CD14-positive monocyte (primary cell): ENCODE data around the gene COMMD8. TPM values are rescaled to one million over a fixed set of nuclear protein-coding genes. Genes with fewer than 3 reads are reported as not detected.

ENCODE experiments used
- DNase-seq, 3 donors: peaks; one replicate each; pipeline ENCODE4 v3.0.0-alpha.2; 2011 to 2022
- H2AFZ ChIP-seq: 2 replicates; pipeline ENCODE4 v1.6.0; 2012; ENCODE audit warnings: mild to moderate bottlenecking, low read depth, low read length, inconsistent platforms; ENCODE audit not compliant: insufficient read depth, poor library complexity, severe bottlenecking
- H3K27ac ChIP-seq, 2 donors: 1 replicate in 1 of 2; 2 replicates in 1 of 2; pipeline ENCODE4 v1.5.1; 2012 to 2013; ENCODE audit warnings: low read length in 2 of 2, control low read depth in 1 of 2, inconsistent platforms in 1 of 2, low read depth in 1 of 2, mild to moderate bottlenecking in 1 of 2
- H3K27me3 ChIP-seq, 2 donors: one replicate each; pipeline versions ENCODE4 v1.6.0 to v1.6.1; 2011 to 2013; ENCODE audit warnings: low read length in 2 of 2; ENCODE audit not compliant: control insufficient read depth in 2 of 2, insufficient read depth in 2 of 2
- H3K36me3 ChIP-seq, 2 donors: replicated peaks in 1 of 2; 1 replicate in 1 of 2; 2 replicates in 1 of 2; pipeline versions ENCODE4 v1.5.1 to v1.6.1; 2012 to 2013; ENCODE audit warnings: low read length in 2 of 2, control low read depth in 1 of 2, inconsistent platforms in 1 of 2, mild to moderate bottlenecking in 1 of 2; ENCODE audit not compliant: insufficient read depth in 2 of 2, control insufficient read depth in 1 of 2
- H3K4me1 ChIP-seq, 2 donors: 1 replicate in 1 of 2; 2 replicates in 1 of 2; pipeline versions ENCODE4 v1.5.1 to v1.6.1; 2012 to 2013; ENCODE audit warnings: low read length in 2 of 2, control low read depth in 1 of 2, inconsistent platforms in 1 of 2, mild to moderate bottlenecking in 1 of 2, moderate library complexity in 1 of 2; ENCODE audit not compliant: insufficient read depth in 2 of 2, control insufficient read depth in 1 of 2
- H3K4me2 ChIP-seq: replicated peaks from 2 replicates; pipeline ENCODE3; 2012; ENCODE audit warnings: low read length, moderate library complexity, mild to moderate bottlenecking; ENCODE audit not compliant: poor library complexity, severe bottlenecking; ENCODE audit errors: extremely low read depth
- H3K4me3 ChIP-seq, 3 experiments: fragments of 200-600 bp in 1 of 3; sonication (generic) in 1 of 3; replicated peaks in 1 of 3; 1 replicate in 2 of 3; 2 replicates in 1 of 3; pipeline ENCODE4 v1.5.1; 2011 to 2013; ENCODE audit warnings: low read length in 3 of 3, mild to moderate bottlenecking in 3 of 3, control low read depth in 2 of 3, low read depth in 2 of 3, inconsistent platforms in 1 of 3, moderate library complexity in 1 of 3
- H3K79me2 ChIP-seq: 2 replicates; pipeline ENCODE4 v1.6.0; 2012; ENCODE audit warnings: mild to moderate bottlenecking, control low read depth, inconsistent platforms, low read length, moderate library complexity; ENCODE audit not compliant: insufficient read depth
- H3K9ac ChIP-seq: 2 replicates; pipeline ENCODE4 v1.6.0; 2017; ENCODE audit warnings: low read length, mild to moderate bottlenecking; ENCODE audit not compliant: insufficient read depth, poor library complexity, severe bottlenecking
- H3K9me3 ChIP-seq, 2 donors: replicated peaks in 1 of 2; 1 replicate in 1 of 2; 2 replicates in 1 of 2; pipeline versions ENCODE4 v1.5.1 to v1.6.1; 2012 to 2013; ENCODE audit warnings: low read length in 2 of 2, control low read depth in 1 of 2; ENCODE audit not compliant: control insufficient read depth in 1 of 2, insufficient read depth in 1 of 2
- H4K20me1 ChIP-seq: 2 replicates; pipeline ENCODE4 v1.6.0; 2012; ENCODE audit warnings: mild to moderate bottlenecking, low read length, control low read depth, moderate library complexity; ENCODE audit not compliant: insufficient read depth
- H3K27ac Mint-ChIP-seq, 7 donors: one replicate each; pipeline ENCODE4 v1.8.0; 2020; ENCODE audit warnings: mild to moderate bottlenecking in 7 of 7, mixed read lengths in 7 of 7, moderate library complexity in 6 of 7, inconsistent platforms in 2 of 7
- H3K27me3 Mint-ChIP-seq, 3 donors: one replicate each; pipeline ENCODE4 v1.8.0; 2021 to 2022; ENCODE audit warnings: low read depth in 3 of 3, mild to moderate bottlenecking in 3 of 3, mixed read lengths in 3 of 3, moderate library complexity in 3 of 3, inconsistent platforms in 1 of 3
- H3K36me3 Mint-ChIP-seq, 2 donors: one replicate each; pipeline ENCODE4 v1.8.0; 2020; ENCODE audit warnings: mixed read lengths in 2 of 2, inconsistent platforms in 1 of 2, mild to moderate bottlenecking in 1 of 2
- H3K4me1 Mint-ChIP-seq: one replicate; pipeline ENCODE4 v1.8.0; 2020; ENCODE audit warnings: mild to moderate bottlenecking, mixed read lengths
- H3K4me3 Mint-ChIP-seq, 2 donors: one replicate each; pipeline ENCODE4 v1.8.0; 2020; ENCODE audit warnings: mild to moderate bottlenecking in 2 of 2, mixed read lengths in 2 of 2, moderate library complexity in 1 of 2
- H3K9me3 Mint-ChIP-seq, 7 donors: one replicate each; pipeline ENCODE4 v1.8.0; 2020 to 2022; ENCODE audit warnings: mixed read lengths in 7 of 7, mild to moderate bottlenecking in 6 of 7, moderate library complexity in 6 of 7, inconsistent platforms in 2 of 7
- CTCF ChIP-seq: fragments of 200-600 bp; IDR thresholded peaks from one replicate; pipeline ENCODE4 v1.8.0; 2022; ENCODE audit warnings: antibody characterized with exemption, mild to moderate bottlenecking
- WGBS: methylation state at CpG from one replicate; pipeline ENCODE4 v1.1.5; 2013; ENCODE audit warnings: missing lambda C conversion rate; ENCODE audit not compliant: insufficient coverage; 5-methylcytosine and 5-hydroxymethylcytosine counted together
- intact Hi-C, 2 donors: fragments of 100-400 bp; cut with micrococcal nuclease; formaldehyde crosslinking; loops; one replicate each; pipeline versions ENCODE4 v1.15.0 to v1.15.1; 2023
- polyA plus RNA-seq, 3 donors: library from polyadenylated mRNA; depleted of rRNA in 1 of 3; unstranded in 2 of 3; stranded (reverse) in 1 of 3; fragments of 300-500 nt in 2 of 3; fragments of >200 nt in 1 of 3; fragmentation: Illumina TruSeq in 2 of 3; gene quantifications; 1 replicate in 2 of 3; 2 replicates in 1 of 3; pipeline ENCODE4 v1.2.3, GENCODE V29; 2012 to 2021

COMMD8 gene
- polyA plus RNA-seq, 3 donors: 11.5 to 90.8 (median 71.8) TPM

GRCh38 chr4:47462799-47463234 is 685 bp downstream of the COMMD8 start:
- Histone ChIP-seq H3K27ac (peak overlapping the region; percentile 57 to 89), H3K27me3 (no peaks in the 10 kb centered on the region), H3K36me3 (peaks cover 16 to 23% of the 10 kb centered on the region in 2 donors), H3K4me2 (peak overlapping the region; percentile 95), H4K20me1 (peaks cover 11% of the 10 kb centered on the region), H3K9me3 (no peaks in the 10 kb centered on the region), H3K79me2 (peaks cover 55% of the 10 kb centered on the region), H3K4me3 (peak overlapping the region; percentile 87 to 95 (median 91)), H3K9ac (peak overlapping the region; percentile 79), H3K4me1 (peaks cover 23 to 49% of the 10 kb centered on the region in 2 donors), H2AFZ (peak overlapping the region; percentile 90)
- DNase-seq: no peak
- Mint-ChIP-seq H3K36me3 (peaks cover 16 to 23% of the 10 kb centered on the region in 2 donors), H3K27ac (peak overlapping the region; percentile 73 to 95 (median 84)), H3K27me3 (no peaks in the 10 kb centered on the region), H3K9me3 (no peaks in the 10 kb centered on the region), H3K4me1 (peaks cover 38% of the 10 kb centered on the region), H3K4me3 (peak overlapping the region; percentile 80 to 90)
- no CpG with 5 or more reads among the region's 6 CpGs for WGBS
- intact Hi-C loops: loop anchor here (1.0 to 5.0 kb wide), 3 partner anchors 22 to 1369 kb away; partner anchors contain the start of genes ATP10D (in 1 of the 2) and OCIAD1 (in 1 of the 2)
- TF ChIP-seq CTCF: no peak

- Mint-ChIP-seq H3K36me3 (peaks cover 62 to 80% of the 10 kb centered on the region in 2 donors), H3K4me3 (no peak overlapping the region), H3K27me3 (no peaks in the 10 kb centered on the region), H3K27ac (peak overlapping the region in 1 of 7 donors; percentile 5), H3K9me3 (no peaks in the 10 kb centered on the region), H3K4me1 (no peaks in the 10 kb centered on the region)
- H3K4me1 ChIP-seq: no peaks in the 10 kb centered on the region
- no peaks in the 10 kb centered on the region for H3K27me3 ChIP-seq
- H3K4me2 ChIP-seq: no peak overlapping the region
- H3K9ac ChIP-seq: no peak overlapping the region
- intact Hi-C loops: no loop called here
- no peaks in the 10 kb centered on the region for H3K79me2 ChIP-seq
- H3K27ac ChIP-seq: no peak overlapping the region
- WGBS: no CpG with 5 or more reads among the region's 4 CpGs
- TF ChIP-seq CTCF: no peak
- no peaks in the 10 kb centered on the region for H4K20me1 ChIP-seq
- H3K4me3 ChIP-seq: no peak overlapping the region
- DNase-seq: no peak
- H3K36me3 ChIP-seq: peaks cover 56 to 73% of the 10 kb centered on the region in 2 donors
- no peak overlapping the region for H2AFZ ChIP-seq
- no peaks in the 10 kb centered on the region for H3K9me3 ChIP-seq
Observed at GRCh38 chr4:47451657-47452056, 11.8 kb downstream of the COMMD8 start.
